Activated CD4-positive, alpha-beta T cell treated with anti-CD3 and anti-CD28 coated beads, Interleukin-2, amount 10 ng/mL, durations not matched to agents 24 days and 14 days (primary cell): ENCODE data around the gene TMEM127. TPM values are rescaled to one million over a fixed set of nuclear protein-coding genes. Genes with fewer than 3 reads are reported as not detected.
"Not testable (repeated sequence)": the region's sequence is repeated elsewhere in the genome, so short reads cannot be mapped to it uniquely, and the experiment has no call there.

Experiments used
- DNase-seq: peaks from one replicate; pipeline ENCODE4 v3.0.0; 2022
- H3K27ac Mint-ChIP-seq: one replicate; pipeline ENCODE4 v1.8.0; 2022; ENCODE audit warnings: mild to moderate bottlenecking, mixed read lengths
- H3K27me3 Mint-ChIP-seq: one replicate; pipeline ENCODE4 v1.8.0; 2022; ENCODE audit warnings: mixed read lengths
- H3K36me3 Mint-ChIP-seq: one replicate; pipeline ENCODE4 v1.8.0; 2022; ENCODE audit warnings: low read depth, mild to moderate bottlenecking, mixed read lengths
- H3K4me1 Mint-ChIP-seq: one replicate; pipeline ENCODE4 v1.8.0; 2021; ENCODE audit warnings: mixed read lengths
- H3K4me3 Mint-ChIP-seq: one replicate; pipeline ENCODE4 v1.8.0; 2022; ENCODE audit warnings: mild to moderate bottlenecking, moderate library complexity, mixed read lengths
- H3K9me3 Mint-ChIP-seq: one replicate; pipeline ENCODE4 v1.8.0; 2021; ENCODE audit warnings: mixed read lengths
- intact Hi-C: fragments of 100-400 bp; cut with micrococcal nuclease; formaldehyde crosslinking; loops from one replicate; pipeline ENCODE4 v1.15.1; 2023
- total RNA-seq: library from RNA; stranded (reverse); gene quantifications from 2 replicates; pipeline ENCODE4 v1.2.3, GENCODE V29; 2022

The TMEM127 gene
- total RNA-seq, 1 donor from 2014 or later: 31.6 TPM

GRCh38 chr2:96257744-96258143 lies 8.1 kb downstream of the TMEM127 start:
- H3K4me3 Mint-ChIP-seq, H3K27ac Mint-ChIP-seq, intact Hi-C loops, DNase-seq, H3K27me3 Mint-ChIP-seq, H3K9me3 Mint-ChIP-seq: not testable (repeated sequence)
- Mint-ChIP-seq H3K36me3 (peaks cover 44% of the 10 kb centered on the region), H3K4me1 (peaks cover 28% of the 10 kb centered on the region)

GRCh38 chr2:96256611-96257113 lies 9.1 kb downstream of the TMEM127 start:
- peak overlapping the region; percentile 64 for H3K4me3 Mint-ChIP-seq
- intact Hi-C loops: no loop called here
- no peaks in the 10 kb centered on the region for H3K9me3 Mint-ChIP-seq
- DNase-seq: no peak
- no peaks in the 10 kb centered on the region for H3K27me3 Mint-ChIP-seq
- peak overlapping the region; percentile 86 for H3K27ac Mint-ChIP-seq
- H3K36me3 Mint-ChIP-seq: peaks cover 51% of the 10 kb centered on the region
- peaks cover 28% of the 10 kb centered on the region for H3K4me1 Mint-ChIP-seq

- peaks cover 53% of the 10 kb centered on the region for H3K36me3 Mint-ChIP-seq
- no peaks in the 10 kb centered on the region for H3K9me3 Mint-ChIP-seq
- H3K27ac Mint-ChIP-seq: no peak overlapping the region
- H3K4me1 Mint-ChIP-seq: peaks cover 25% of the 10 kb centered on the region
- H3K27me3 Mint-ChIP-seq: no peaks in the 10 kb centered on the region
- intact Hi-C loops: no loop called here
- no peak overlapping the region for H3K4me3 Mint-ChIP-seq
- no peak for DNase-seq
Measured at GRCh38 chr2:96254571-96254970, 11.2 kb downstream of the TMEM127 start.

- peaks cover 56% of the 10 kb centered on the region for H3K36me3 Mint-ChIP-seq
- no peaks in the 10 kb centered on the region for H3K9me3 Mint-ChIP-seq
- H3K27me3 Mint-ChIP-seq: no peaks in the 10 kb centered on the region
- peaks cover 21% of the 10 kb centered on the region for H3K4me1 Mint-ChIP-seq
- no peak overlapping the region for H3K27ac Mint-ChIP-seq
- no peak overlapping the region for H3K4me3 Mint-ChIP-seq
- intact Hi-C loops: no loop called here
- no peak for DNase-seq
Measured at GRCh38 chr2:96253006-96253405, 12.8 kb downstream of the TMEM127 start.

GRCh38 chr2:96252526-96252925 lies 13.3 kb downstream of the TMEM127 start:
- intact Hi-C loops: no loop called here

GRCh38 chr2:96251721-96252292 lies 14.0 kb downstream of the TMEM127 start:
- peaks cover 21% of the 10 kb centered on the region for H3K4me1 Mint-ChIP-seq
- H3K4me3 Mint-ChIP-seq: no peak overlapping the region
- peak overlapping the region; percentile 55 for H3K27ac Mint-ChIP-seq
- H3K27me3 Mint-ChIP-seq: no peaks in the 10 kb centered on the region
- no peak for DNase-seq
- intact Hi-C loops: no loop called here
- peaks cover 57% of the 10 kb centered on the region for H3K36me3 Mint-ChIP-seq
- H3K9me3 Mint-ChIP-seq: no peaks in the 10 kb centered on the region

More at GRCh38 chr2:96252526-96252925, 13.3 kb downstream of the TMEM127 start:
- Mint-ChIP-seq H3K4me1 (peaks cover 22% of the 10 kb centered on the region), H3K4me3 (no peak overlapping the region), H3K9me3 (no peaks in the 10 kb centered on the region), H3K27ac (peak overlapping the region; percentile 16), H3K36me3 (peaks cover 60% of the 10 kb centered on the region), H3K27me3 (no peaks in the 10 kb centered on the region)
- no peak for DNase-seq

- Mint-ChIP-seq H3K9me3 (peaks cover 9% of the 10 kb centered on the region), H3K27ac (peak overlapping the region; percentile 69), H3K4me1 (peaks cover 30% of the 10 kb centered on the region), H3K36me3 (peaks cover 54% of the 10 kb centered on the region), H3K4me3 (no peak overlapping the region), H3K27me3 (no peaks in the 10 kb centered on the region)
- DNase-seq: no peak
- intact Hi-C loops: no loop called here
Measured at GRCh38 chr2:96250188-96250587, 15.6 kb downstream of the TMEM127 start.

GRCh38 chr2:96249654-96250053 lies 16.1 kb downstream of the TMEM127 start:
- peaks cover 32% of the 10 kb centered on the region for H3K4me1 Mint-ChIP-seq
- H3K9me3 Mint-ChIP-seq: peaks cover 9% of the 10 kb centered on the region
- intact Hi-C loops: no loop called here
- no peaks in the 10 kb centered on the region for H3K27me3 Mint-ChIP-seq
- peaks cover 54% of the 10 kb centered on the region for H3K36me3 Mint-ChIP-seq
- H3K27ac Mint-ChIP-seq: peak overlapping the region; percentile 30
- H3K4me3 Mint-ChIP-seq: no peak overlapping the region
- no peak for DNase-seq

GRCh38 chr2:96248624-96249023 lies 17.2 kb downstream of the TMEM127 start:
- Mint-ChIP-seq H3K4me3 (no peak overlapping the region), H3K4me1 (peaks cover 32% of the 10 kb centered on the region), H3K36me3 (peaks cover 50% of the 10 kb centered on the region), H3K9me3 (peaks cover 9% of the 10 kb centered on the region), H3K27ac (no peak overlapping the region), H3K27me3 (no peaks in the 10 kb centered on the region)
- no peak for DNase-seq
- intact Hi-C loops: no loop called here

- intact Hi-C loops: no loop called here
- H3K27ac Mint-ChIP-seq: peak overlapping the region; percentile 6
Measured at GRCh38 chr2:96247896-96248295, 17.9 kb downstream of the TMEM127 start.

GRCh38 chr2:96247009-96247408 lies 18.8 kb downstream of the TMEM127 start:
- no peak overlapping the region for H3K4me3 Mint-ChIP-seq
- H3K27ac Mint-ChIP-seq: peak overlapping the region; percentile 27
- H3K4me1 Mint-ChIP-seq: peaks cover 44% of the 10 kb centered on the region
- H3K36me3 Mint-ChIP-seq: peaks cover 45% of the 10 kb centered on the region
- intact Hi-C loops: no loop called here
- no peaks in the 10 kb centered on the region for H3K27me3 Mint-ChIP-seq
- peaks cover 9% of the 10 kb centered on the region for H3K9me3 Mint-ChIP-seq
- no peak for DNase-seq

More at GRCh38 chr2:96247896-96248295, 17.9 kb downstream of the TMEM127 start:
- H3K27me3 Mint-ChIP-seq: no peaks in the 10 kb centered on the region
- peaks cover 9% of the 10 kb centered on the region for H3K9me3 Mint-ChIP-seq
- DNase-seq: no peak
- no peak overlapping the region for H3K4me3 Mint-ChIP-seq
- H3K36me3 Mint-ChIP-seq: peaks cover 50% of the 10 kb centered on the region
- H3K4me1 Mint-ChIP-seq: peaks cover 36% of the 10 kb centered on the region

- Mint-ChIP-seq H3K27me3 (no peaks in the 10 kb centered on the region), H3K27ac (peak overlapping the region; percentile 73), H3K36me3 (peaks cover 40% of the 10 kb centered on the region), H3K4me3 (no peak overlapping the region), H3K9me3 (peaks cover 9% of the 10 kb centered on the region), H3K4me1 (peaks cover 51% of the 10 kb centered on the region)
- no peak for DNase-seq
- intact Hi-C loops: no loop called here
Measured at GRCh38 chr2:96245609-96246390, 20.0 kb downstream of the TMEM127 start.

GRCh38 chr2:96243843-96244242 lies 22.0 kb downstream of the TMEM127 start:
- Mint-ChIP-seq H3K4me3 (no peak overlapping the region), H3K36me3 (peaks cover 29% of the 10 kb centered on the region), H3K9me3 (peaks cover 9% of the 10 kb centered on the region), H3K27ac (no peak overlapping the region), H3K4me1 (peaks cover 51% of the 10 kb centered on the region), H3K27me3 (no peaks in the 10 kb centered on the region)
- intact Hi-C loops: loop anchor here (2.0 kb wide), 1 partner anchor 35 kb away; the partner anchor contains the start of gene STARD7
- DNase-seq: no peak
